Left lobe of liver (tissue), 2 donors: ENCODE data around the gene ULK3. TPM values are rescaled to one million over a fixed set of nuclear protein-coding genes. Genes with fewer than 3 reads are reported as not detected.

Source experiments
- ATAC-seq: fragments of 200-7000 bp; cut with Tn5 transposase; one replicate; pipeline ENCODE4 v1.9.1; 2020; ENCODE audit warnings: mild to moderate bottlenecking, moderate library complexity
- DNase-seq: peaks from one replicate; pipeline ENCODE4 v3.0.0-alpha.2; 2020; ENCODE audit warnings: low spot score
- total RNA-seq: library from RNA; stranded (reverse); gene quantifications from one replicate; pipeline ENCODE4 v1.2.1, GENCODE V29; 2021
- donor health status: DM: no; HTN: no; CAD: no; lungs with moderate emphysema.
- donor health status: DM: no; HTN: yes; CAD: no.

The ULK3 gene
- total RNA-seq, 1 donor from 2014 or later: 23.8 TPM

GRCh38 chr15:74786551-74787165 lies 56.3 kb downstream of the ULK3 start:
- ATAC-seq: no peak
- DNase-seq: no peak

Other genes starting within 250 kb of the ULK3 start
- gene CLK3, start 227.3 kb downstream of the ULK3 start, total RNA-seq: 32.3 TPM
- gene EDC3, start 147.1 kb downstream of the ULK3 start, total RNA-seq: 13.4 TPM
- 1.6 TPM for gene CYP1A1, start 117.6 kb downstream of the ULK3 start, total RNA-seq
- 120 TPM for gene CYP1A2, start 94.3 kb downstream of the ULK3 start, total RNA-seq
- gene CSK, start 61.1 kb downstream of the ULK3 start, total RNA-seq: 32.7 TPM
- gene LMAN1L, start 30.3 kb downstream of the ULK3 start, total RNA-seq: not detected
- gene CPLX3, start 16.5 kb downstream of the ULK3 start, total RNA-seq: not detected
- gene SCAMP2, start 30.2 kb upstream of the ULK3 start, total RNA-seq: 36.1 TPM
- 33.4 TPM for gene MPI, start 46.9 kb upstream of the ULK3 start, total RNA-seq
- 15.8 TPM for gene FAM219B, start 63.7 kb upstream of the ULK3 start, total RNA-seq
- gene COX5A, start 94.9 kb upstream of the ULK3 start, total RNA-seq: 134 TPM
- 2.1 TPM for gene RPP25, start 113.6 kb upstream of the ULK3 start, total RNA-seq
- gene SCAMP5, start 152.4 kb upstream of the ULK3 start, total RNA-seq: 0.73 TPM
- 5.4 TPM for gene PPCDC, start 180.4 kb upstream of the ULK3 start, total RNA-seq